ENCODE measurements around the gene SUPT6H.
"Not testable (repeated sequence)": the region's sequence is repeated elsewhere in the genome, so short reads cannot be mapped to it uniquely, and the experiment has no call there.

The SUPT6H gene

DNA sequence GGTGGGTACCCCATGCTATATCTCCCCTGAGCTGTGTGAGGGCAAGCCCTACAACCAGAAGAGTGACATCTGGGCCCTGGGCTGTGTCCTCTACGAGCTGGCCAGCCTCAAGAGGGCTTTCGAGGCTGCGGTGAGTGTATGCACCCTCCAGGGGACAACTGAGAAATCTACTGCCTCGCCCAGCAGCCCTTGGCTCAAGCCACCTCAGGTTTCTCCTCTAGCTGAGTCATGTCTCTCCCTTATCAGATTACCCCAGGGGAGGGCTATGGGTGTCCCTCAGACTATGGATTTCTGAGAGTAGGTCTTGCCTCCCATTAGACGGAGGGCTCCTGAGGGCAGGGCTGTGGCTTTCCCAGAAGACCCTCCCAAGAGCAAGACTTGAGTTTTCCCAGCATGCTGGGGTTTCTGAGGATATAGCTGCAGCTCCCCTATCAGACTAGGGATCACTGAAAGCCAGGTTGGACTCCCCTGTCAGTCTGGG lies 73.3 kb downstream of the SUPT6H start:
- DNase-seq (ENCODE audit: low read depth) = no peak

DNA sequence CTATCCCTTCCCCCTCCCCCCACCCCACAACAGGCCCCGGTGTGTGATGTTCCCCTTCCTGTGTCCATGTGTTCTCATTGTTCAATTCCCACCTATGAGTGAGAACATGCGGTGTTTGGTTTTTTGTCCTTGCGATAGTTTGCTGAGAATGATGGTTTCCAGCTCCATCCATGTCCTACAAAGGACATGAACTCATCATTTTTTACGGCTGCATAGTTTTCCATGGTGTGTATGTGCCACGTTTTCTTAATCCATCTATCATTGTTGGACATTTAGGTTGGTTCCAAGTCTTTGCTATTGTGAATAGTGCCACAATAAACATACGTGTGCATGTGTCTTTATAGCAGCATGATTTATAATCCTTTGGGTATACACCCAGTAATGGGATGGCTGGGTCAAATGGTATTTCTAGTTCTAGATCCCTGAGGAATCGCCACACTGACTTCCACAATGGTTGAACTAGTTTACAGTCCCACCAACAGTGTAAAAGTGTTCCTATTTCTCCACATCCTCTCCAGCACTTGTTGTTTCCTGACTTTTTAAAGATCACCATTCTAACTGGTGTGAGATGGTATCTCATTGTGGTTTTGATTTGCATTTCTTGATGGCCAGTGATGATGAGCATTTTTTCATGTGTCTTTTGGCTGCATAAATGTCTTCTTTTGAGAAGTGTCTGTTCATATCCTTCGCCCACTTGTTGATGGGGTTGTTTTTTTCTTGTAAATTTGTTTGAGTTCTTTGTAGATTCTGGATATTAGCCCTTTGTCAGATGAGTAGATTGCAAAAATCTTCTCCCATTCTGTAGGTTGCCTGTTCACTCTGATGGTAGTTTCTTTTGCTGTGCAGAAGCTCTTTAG lies 74.1 kb downstream of the SUPT6H start:
- not testable (repeated sequence) for H3K4me3 ChIP-seq (ENCODE audit: control insufficient read depth, low read depth, low read length); DNase-seq (ENCODE audit: low read depth)

More for the DNA sequence above, 73.3 kb downstream of the SUPT6H start:
- H3K4me3 ChIP-seq (ENCODE audit: control insufficient read depth, low read depth, low read length) = no peak overlapping the region
- TF ChIP-seq, protein P1, sequence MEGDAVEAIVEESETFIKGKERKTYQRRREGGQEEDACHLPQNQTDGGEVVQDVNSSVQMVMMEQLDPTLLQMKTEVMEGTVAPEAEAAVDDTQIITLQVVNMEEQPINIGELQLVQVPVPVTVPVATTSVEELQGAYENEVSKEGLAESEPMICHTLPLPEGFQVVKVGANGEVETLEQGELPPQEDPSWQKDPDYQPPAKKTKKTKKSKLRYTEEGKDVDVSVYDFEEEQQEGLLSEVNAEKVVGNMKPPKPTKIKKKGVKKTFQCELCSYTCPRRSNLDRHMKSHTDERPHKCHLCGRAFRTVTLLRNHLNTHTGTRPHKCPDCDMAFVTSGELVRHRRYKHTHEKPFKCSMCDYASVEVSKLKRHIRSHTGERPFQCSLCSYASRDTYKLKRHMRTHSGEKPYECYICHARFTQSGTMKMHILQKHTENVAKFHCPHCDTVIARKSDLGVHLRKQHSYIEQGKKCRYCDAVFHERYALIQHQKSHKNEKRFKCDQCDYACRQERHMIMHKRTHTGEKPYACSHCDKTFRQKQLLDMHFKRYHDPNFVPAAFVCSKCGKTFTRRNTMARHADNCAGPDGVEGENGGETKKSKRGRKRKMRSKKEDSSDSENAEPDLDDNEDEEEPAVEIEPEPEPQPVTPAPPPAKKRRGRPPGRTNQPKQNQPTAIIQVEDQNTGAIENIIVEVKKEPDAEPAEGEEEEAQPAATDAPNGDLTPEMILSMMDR (IDR thresholded peaks at IDR 0.05; ENCODE audit: control insufficient read depth, insufficient read depth, low read depth, low read length, missing control alignments) = no peak

DNA sequence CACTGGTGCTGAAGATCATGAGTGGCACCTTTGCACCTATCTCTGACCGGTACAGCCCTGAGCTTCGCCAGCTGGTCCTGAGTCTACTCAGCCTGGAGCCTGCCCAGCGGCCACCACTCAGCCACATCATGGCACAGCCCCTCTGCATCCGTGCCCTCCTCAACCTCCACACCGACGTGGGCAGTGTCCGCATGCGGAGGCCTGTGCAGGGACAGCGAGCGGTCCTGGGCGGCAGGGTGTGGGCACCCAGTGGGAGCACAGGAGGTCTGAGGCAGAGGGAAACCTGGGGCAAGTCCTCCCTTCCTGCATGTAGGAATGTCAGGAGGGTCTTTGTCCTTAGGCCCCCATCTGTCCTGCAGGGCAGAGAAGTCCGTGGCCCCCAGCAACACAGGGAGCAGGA lies 75.3 kb downstream of the SUPT6H start:
- DNase-seq (ENCODE audit: low read depth) = no peak
- no peak overlapping the region for H3K4me3 ChIP-seq (ENCODE audit: control insufficient read depth, low read depth, low read length)
- TF ChIP-seq, protein P1 (IDR thresholded peaks at IDR 0.05; ENCODE audit: control insufficient read depth, insufficient read depth, low read depth, low read length, missing control alignments) = no peak

DNA sequence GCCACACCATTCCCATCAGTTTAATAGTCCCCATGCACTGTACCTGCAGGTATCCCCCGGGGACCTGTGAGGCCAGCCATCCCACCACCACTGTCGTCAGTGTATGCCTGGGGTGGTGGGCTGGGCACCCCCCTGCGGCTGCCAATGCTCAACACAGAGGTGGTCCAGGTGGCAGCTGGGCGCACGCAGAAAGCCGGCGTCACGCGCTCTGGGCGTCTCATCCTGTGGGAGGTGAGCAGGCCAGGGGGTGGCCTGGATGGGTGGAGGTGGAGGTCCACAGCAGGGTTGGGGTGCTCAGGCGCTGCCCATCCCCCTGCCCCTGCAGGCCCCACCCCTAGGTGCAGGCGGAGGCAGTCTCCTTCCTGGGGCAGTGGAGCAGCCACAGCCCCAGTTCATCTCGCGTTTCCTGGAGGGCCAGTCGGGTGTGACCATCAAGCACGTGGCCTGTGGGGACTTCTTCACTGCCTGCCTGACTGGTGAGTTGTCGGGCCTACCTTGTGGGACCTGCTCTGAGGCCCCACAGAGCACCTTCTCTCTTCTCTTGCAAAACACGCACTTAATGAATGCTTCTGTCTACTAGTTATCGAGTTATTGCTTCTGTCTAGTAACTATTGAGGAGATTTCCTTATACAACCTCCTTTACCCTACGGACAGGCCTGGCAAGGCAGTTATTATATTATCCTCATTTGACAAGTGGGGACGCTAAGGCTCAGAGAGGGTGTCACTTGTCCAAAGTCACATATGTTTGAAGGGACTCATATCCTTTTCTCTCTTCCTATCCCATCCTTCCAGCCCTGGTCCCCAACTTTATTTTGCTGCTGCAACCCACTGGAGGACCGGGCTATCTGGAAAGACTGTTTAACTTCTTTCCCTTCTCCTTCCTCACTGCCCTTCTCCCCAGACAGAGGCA lies 76.0 kb downstream of the SUPT6H start:
- no peak overlapping the region for H3K4me3 ChIP-seq (ENCODE audit: control insufficient read depth, low read depth, low read length)
- no peak for DNase-seq (ENCODE audit: low read depth)

DNA sequence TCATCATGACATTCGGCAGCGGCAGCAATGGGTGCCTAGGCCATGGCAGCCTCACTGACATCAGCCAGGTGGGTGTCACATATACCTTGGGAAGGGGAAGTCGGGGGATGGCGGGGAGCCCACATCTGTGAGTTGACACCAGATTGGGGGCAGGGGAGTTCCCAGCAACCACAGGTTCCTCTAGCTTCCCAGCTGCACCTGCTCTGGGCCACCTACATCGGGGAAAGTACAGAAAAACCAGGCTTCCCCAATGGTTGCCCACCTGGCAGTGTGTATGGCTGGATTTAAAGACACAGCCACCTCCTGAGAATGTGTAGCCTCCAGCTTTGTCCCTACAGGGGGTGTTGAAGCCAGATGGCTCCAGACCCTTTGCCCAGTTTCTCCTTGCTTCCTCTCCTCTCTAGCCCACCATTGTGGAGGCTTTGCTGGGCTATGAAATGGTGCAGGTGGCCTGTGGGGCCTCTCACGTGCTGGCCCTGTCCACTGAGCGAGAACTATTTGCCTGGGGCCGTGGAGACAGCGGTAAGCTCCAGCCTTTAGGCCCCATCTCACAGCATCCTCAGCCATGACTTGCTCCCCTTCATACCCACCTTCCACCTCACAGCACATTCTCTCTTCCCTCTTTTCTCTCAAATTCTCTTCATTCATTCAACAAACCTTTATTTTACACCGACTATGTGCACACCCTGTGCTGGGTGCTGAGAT lies 76.8 kb downstream of the SUPT6H start:
- no peak for DNase-seq (ENCODE audit: low read depth)
- H3K4me3 ChIP-seq (ENCODE audit: control insufficient read depth, low read depth, low read length) = no peak overlapping the region
- TF ChIP-seq, protein P1 (IDR thresholded peaks at IDR 0.05; ENCODE audit: control insufficient read depth, insufficient read depth, low read depth, low read length, missing control alignments) = no peak

More for the DNA sequence above, 76.0 kb downstream of the SUPT6H start:
- TF ChIP-seq, protein P1 (IDR thresholded peaks at IDR 0.05; ENCODE audit: control insufficient read depth, insufficient read depth, low read depth, low read length, missing control alignments) = no peak

DNA sequence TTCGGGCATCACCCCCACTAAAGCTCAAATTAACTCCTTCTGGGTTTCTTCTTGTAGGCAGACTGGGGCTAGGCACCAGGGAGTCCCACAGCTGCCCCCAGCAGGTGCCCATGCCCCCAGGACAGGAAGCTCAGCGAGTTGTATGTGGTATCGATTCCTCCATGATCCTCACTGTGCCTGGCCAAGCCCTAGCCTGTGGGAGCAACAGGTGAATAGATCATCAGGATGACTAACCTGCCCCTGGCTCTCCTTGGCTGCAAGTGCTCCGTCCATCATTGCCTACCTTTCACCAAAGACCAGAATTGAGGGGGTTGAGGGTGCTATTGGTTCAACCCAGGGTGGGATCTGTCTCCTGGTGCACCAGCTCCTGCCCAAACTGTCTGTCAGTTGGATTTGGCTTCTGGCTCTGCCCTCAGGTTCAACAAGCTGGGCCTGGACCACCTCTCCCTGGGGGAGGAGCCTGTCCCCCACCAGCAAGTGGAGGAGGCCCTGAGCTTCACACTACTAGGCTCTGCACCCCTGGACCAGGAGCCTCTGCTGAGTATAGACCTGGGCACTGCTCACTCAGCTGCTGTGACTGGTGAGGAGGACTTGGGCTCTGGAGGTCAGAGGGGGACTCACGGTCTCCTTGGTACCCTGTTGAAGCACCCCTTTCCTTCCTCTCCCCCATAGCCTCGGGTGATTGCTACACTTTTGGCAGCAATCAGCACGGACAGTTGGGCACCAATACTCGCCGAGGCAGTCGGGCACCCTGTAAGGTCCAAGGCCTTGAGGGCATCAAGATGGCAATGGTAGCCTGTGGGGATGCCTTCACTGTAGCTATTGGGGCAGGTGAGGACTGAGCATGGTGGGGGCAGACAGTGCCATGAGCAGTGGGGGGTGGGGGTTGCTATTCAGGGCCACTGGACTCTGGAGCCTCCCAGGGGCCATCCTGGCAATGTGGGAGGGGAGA lies 78.7 kb downstream of the SUPT6H start:
- DNase-seq (ENCODE audit: low read depth) = no peak
- no peak overlapping the region for H3K4me3 ChIP-seq (ENCODE audit: control insufficient read depth, low read depth, low read length)
- TF ChIP-seq, protein P1 (IDR thresholded peaks at IDR 0.05; ENCODE audit: control insufficient read depth, insufficient read depth, low read depth, low read length, missing control alignments) = no peak
